Mononuclear cell (primary cell): ENCODE data around the gene TMEM127. TPM values are rescaled to one million over a fixed set of nuclear protein-coding genes. Genes with fewer than 3 reads are reported as not detected.

Experiments used
- total RNA-seq: library from RNA; depleted of rRNA; stranded (reverse); fragments of >200 nt; gene quantifications from one replicate; pipeline ENCODE4 v1.2.3, GENCODE V29; 2012

Gene TMEM127
- total RNA-seq, 1 donor = 51.6 TPM

Other genes with a start within 250 kb of the TMEM127 start
- gene GPAT2, start 231.1 kb downstream of the TMEM127 start, total RNA-seq = 1.3 TPM
- 1.5 TPM for gene ADRA2B, start 149.4 kb downstream of the TMEM127 start, total RNA-seq
- gene ASTL, start 127.5 kb downstream of the TMEM127 start, total RNA-seq = 6.5 TPM
- gene DUSP2, start 120.6 kb downstream of the TMEM127 start, total RNA-seq = 891 TPM
- gene STARD7, start 57.2 kb downstream of the TMEM127 start, total RNA-seq = 96.8 TPM
- 65.4 TPM for gene CIAO1, start 228 bp upstream of the TMEM127 start, total RNA-seq
- 80.5 TPM for gene SNRNP200, start 39.5 kb upstream of the TMEM127 start, total RNA-seq
- gene ITPRIPL1, start 59.3 kb upstream of the TMEM127 start, total RNA-seq = 4.7 TPM
- 1.8 TPM for gene NCAPH, start 69.8 kb upstream of the TMEM127 start, total RNA-seq
- 0.52 TPM for gene NEURL3, start 239.4 kb upstream of the TMEM127 start, total RNA-seq